Measurements from ENCODE around the gene S100A2.

DNA sequence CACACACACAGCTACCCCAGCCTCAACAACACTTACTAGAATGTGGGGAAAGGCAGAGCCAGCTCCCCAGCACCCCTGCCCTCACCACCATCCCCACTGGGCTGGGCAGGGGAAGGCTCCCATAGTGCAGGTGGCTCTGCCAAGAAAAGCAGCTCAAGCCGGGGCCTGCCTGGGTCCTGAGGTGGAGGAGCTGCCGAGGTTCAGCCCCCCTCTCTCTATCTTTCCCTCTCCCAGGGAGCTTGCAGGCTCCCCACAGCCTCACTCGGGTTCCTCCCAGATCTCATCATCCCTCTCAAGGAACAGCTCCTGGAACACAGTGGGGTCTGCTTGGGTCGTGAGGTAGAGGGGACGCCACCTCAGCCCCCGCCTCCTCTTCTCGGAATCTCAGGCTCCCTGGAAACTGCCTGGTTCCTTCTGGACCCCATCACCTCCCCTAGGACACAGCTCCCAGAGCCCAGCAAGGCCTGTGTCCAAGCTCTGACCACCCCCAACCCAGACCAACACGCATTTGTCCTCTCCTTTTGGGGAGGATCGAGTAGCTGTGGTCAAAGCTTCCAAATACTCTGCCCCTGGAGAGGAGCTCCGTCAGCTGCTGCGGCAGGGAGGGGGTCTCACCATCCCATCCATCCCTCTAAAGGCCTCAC lies 46.6 kb upstream of the S100A2 start:
- TF ChIP-seq GATA2 (IDR thresholded peaks at IDR 0.05; ENCODE audit: low read depth, low read length) (no peak), GATA3 (IDR thresholded peaks at IDR 0.05; ENCODE audit: low read depth, low read length) (no peak)
